WTC11 (cell line): Measurements from ENCODE around the gene HSD17B14. TPM values are rescaled to one million over a fixed set of nuclear protein-coding genes. Genes with fewer than 3 reads are reported as not detected.

Experiments
- ATAC-seq: fragments of 200-7000 bp; cut with Tn5 transposase; 2 replicates; pipeline ENCODE4 v1.10.0; 2021; ENCODE audit warnings: mild to moderate bottlenecking, moderate library complexity
- CTCF ChIA-PET: fragments of 300-600 bp; sonication (Branson Sonifier 250); formaldehyde crosslinking; loops from one replicate; lab custom pipeline; 2021; ENCODE audit warnings: antibody characterized with exemption; lab: Charles Lee
- POLR2A ChIA-PET: fragments of 350-600 bp; sonication (Branson Sonifier 250); formaldehyde crosslinking; loops from one replicate; lab custom pipeline; 2021; ENCODE audit warnings: antibody characterized with exemption; lab: Charles Lee
- DNase-seq: peaks from one replicate; pipeline ENCODE4 v3.0.0; 2021; ENCODE audit warnings: low spot score
- H3K27ac Mint-ChIP-seq: 2 replicates; pipeline ENCODE4 v1.8.0; 2021; ENCODE audit warnings: mixed read lengths
- H3K27me3 Mint-ChIP-seq: 2 replicates; pipeline ENCODE4 v1.8.0; 2021; ENCODE audit warnings: low read depth, mild to moderate bottlenecking, moderate library complexity, mixed read lengths
- H3K36me3 Mint-ChIP-seq: 2 replicates; pipeline ENCODE4 v1.8.0; 2021; ENCODE audit warnings: mixed read lengths
- H3K4me1 Mint-ChIP-seq: 2 replicates; pipeline ENCODE4 v1.8.0; 2022; ENCODE audit warnings: mixed read lengths
- H3K4me3 Mint-ChIP-seq: 2 replicates; pipeline ENCODE4 v1.8.0; 2021; ENCODE audit warnings: mild to moderate bottlenecking, moderate library complexity, mixed read lengths
- H3K9me3 Mint-ChIP-seq: 2 replicates; pipeline ENCODE4 v1.8.0; 2021; ENCODE audit warnings: mixed read lengths
- ATF1 ChIP-seq: sonication (generic); formaldehyde crosslinking; IDR thresholded peaks from 2 replicates; pipeline ENCODE4 v1.8.1; 2023; ENCODE audit warnings: mild to moderate bottlenecking, moderate library complexity, missing genetic modification reagents
- CBFB ChIP-seq: sonication (generic); formaldehyde crosslinking; IDR thresholded peaks from 2 replicates; pipeline ENCODE4 v1.8.1; 2022; ENCODE audit warnings: mild to moderate bottlenecking, low read depth, missing genetic modification reagents
- CREB1 ChIP-seq: sonication (generic); formaldehyde crosslinking; IDR thresholded peaks from 2 replicates; pipeline ENCODE4 v1.8.0; 2023; ENCODE audit warnings: mild to moderate bottlenecking, missing genetic modification reagents
- CREM ChIP-seq: sonication (generic); formaldehyde crosslinking; IDR thresholded peaks from 2 replicates; pipeline ENCODE4 v1.8.1; 2022; ENCODE audit warnings: mild to moderate bottlenecking, missing genetic modification reagents, moderate library complexity
- EMX1 ChIP-seq: fragments of 250-450 bp; sonication (Bioruptor Pico); IDR thresholded peaks from 2 replicates; pipeline ENCODE4 v1.8.0; 2021; ENCODE audit warnings: mild to moderate bottlenecking
- FOXK1 ChIP-seq: sonication (generic); formaldehyde crosslinking; IDR thresholded peaks from 2 replicates; pipeline ENCODE4 v1.8.0; 2022; ENCODE audit warnings: mild to moderate bottlenecking, moderate library complexity, missing genetic modification reagents
- GTF2I ChIP-seq: fragments of 250-450 bp; sonication (Bioruptor Pico); conservative IDR thresholded peaks from 2 replicates; pipeline ENCODE4 v1.4.0; 2021; ENCODE audit warnings: mild to moderate bottlenecking
- MXD4 ChIP-seq: fragments of 250-450 bp; sonication (Bioruptor Pico); IDR thresholded peaks from 2 replicates; pipeline ENCODE4 v1.8.0; 2021; ENCODE audit warnings: mild to moderate bottlenecking, moderate library complexity, borderline replicate concordance
- TCF7 ChIP-seq: sonication (generic); formaldehyde crosslinking; IDR thresholded peaks from 2 replicates; pipeline ENCODE4 v1.8.0; 2022; ENCODE audit warnings: mild to moderate bottlenecking, low read depth, missing genetic modification reagents, moderate library complexity
- ZNF138 ChIP-seq: sonication (generic); formaldehyde crosslinking; conservative IDR thresholded peaks from 2 replicates; pipeline ENCODE4 v1.8.1; 2022; ENCODE audit warnings: mild to moderate bottlenecking, moderate library complexity, missing genetic modification reagents
- total RNA-seq: library from RNA; stranded (reverse); gene quantifications from 3 replicates; pipeline ENCODE4 v1.2.3, GENCODE V29; 2021
- TF ChIP-seq, protein P1 (sequence below): fragments of 250-450 bp; sonication (Bioruptor Pico); IDR thresholded peaks from 2 replicates; pipeline ENCODE4 v1.9.0; 2021; ENCODE audit warnings: mild to moderate bottlenecking
- TF ChIP-seq, protein P2 (sequence below): fragments of 250-450 bp; sonication (Bioruptor Pico); conservative IDR thresholded peaks from 2 replicates; pipeline ENCODE4 v1.9.0; 2021; ENCODE audit warnings: mild to moderate bottlenecking
- TF ChIP-seq, protein P3 (sequence below): sonication (generic); formaldehyde crosslinking; IDR thresholded peaks from 2 replicates; pipeline ENCODE4 v1.8.1; 2023; ENCODE audit warnings: mild to moderate bottlenecking, moderate library complexity, missing genetic modification reagents
- TF ChIP-seq, protein P4 (sequence below): sonication (generic); formaldehyde crosslinking; conservative IDR thresholded peaks from 2 replicates; pipeline ENCODE4 v1.8.1; 2023; ENCODE audit warnings: mild to moderate bottlenecking, low read depth, missing genetic modification reagents, moderate library complexity
- TF ChIP-seq, protein P5 (sequence below): sonication (generic); formaldehyde crosslinking; IDR thresholded peaks from 2 replicates; pipeline ENCODE4 v1.8.1; 2022; ENCODE audit warnings: low read depth, mild to moderate bottlenecking, moderate library complexity, missing genetic modification reagents, borderline replicate concordance
- TF ChIP-seq, protein P6 (sequence below): sonication (generic); formaldehyde crosslinking; IDR thresholded peaks from 2 replicates; pipeline ENCODE4 v1.8.1; 2023; ENCODE audit warnings: mild to moderate bottlenecking, missing genetic modification reagents, borderline replicate concordance
- TF ChIP-seq, protein P7 (sequence below): sonication (generic); formaldehyde crosslinking; conservative IDR thresholded peaks from 2 replicates; pipeline ENCODE4 v1.8.1; 2022; ENCODE audit warnings: mild to moderate bottlenecking, missing genetic modification reagents

Gene HSD17B14
- total RNA-seq, 1 experiment from 2014 or later: 11.4 TPM

DNA sequence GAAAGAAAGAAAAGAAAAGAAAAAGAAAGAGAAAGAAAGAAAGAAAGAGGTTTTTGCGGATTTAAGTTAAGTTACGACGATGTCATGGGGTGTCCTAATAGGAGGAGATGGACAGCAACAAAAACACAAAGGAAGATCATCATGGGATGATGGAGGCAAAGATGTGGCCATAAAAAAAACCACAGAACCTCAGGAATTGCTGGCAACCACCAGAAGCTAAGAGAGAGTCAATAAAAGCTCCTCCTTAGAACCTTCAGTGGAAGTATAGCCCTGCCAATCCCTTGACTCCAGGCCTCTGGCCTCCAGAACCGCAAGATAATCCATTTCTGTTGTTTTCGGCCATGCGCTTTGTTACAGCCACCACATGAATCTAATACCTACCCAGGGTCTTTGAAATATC lies 20.6 kb upstream of the HSD17B14 start:
- CTCF ChIA-PET: interaction anchor here (0.5 to 0.7 kb wide), 2 partner anchors 439 to 628 kb away, joined by 3 to 4 read pairs; no protein-coding TSS in a partner anchor
- POLR2A ChIA-PET: no interaction called here
- ATAC-seq (no peak), DNase-seq (no peak)
- TF ChIP-seq, protein P1, sequence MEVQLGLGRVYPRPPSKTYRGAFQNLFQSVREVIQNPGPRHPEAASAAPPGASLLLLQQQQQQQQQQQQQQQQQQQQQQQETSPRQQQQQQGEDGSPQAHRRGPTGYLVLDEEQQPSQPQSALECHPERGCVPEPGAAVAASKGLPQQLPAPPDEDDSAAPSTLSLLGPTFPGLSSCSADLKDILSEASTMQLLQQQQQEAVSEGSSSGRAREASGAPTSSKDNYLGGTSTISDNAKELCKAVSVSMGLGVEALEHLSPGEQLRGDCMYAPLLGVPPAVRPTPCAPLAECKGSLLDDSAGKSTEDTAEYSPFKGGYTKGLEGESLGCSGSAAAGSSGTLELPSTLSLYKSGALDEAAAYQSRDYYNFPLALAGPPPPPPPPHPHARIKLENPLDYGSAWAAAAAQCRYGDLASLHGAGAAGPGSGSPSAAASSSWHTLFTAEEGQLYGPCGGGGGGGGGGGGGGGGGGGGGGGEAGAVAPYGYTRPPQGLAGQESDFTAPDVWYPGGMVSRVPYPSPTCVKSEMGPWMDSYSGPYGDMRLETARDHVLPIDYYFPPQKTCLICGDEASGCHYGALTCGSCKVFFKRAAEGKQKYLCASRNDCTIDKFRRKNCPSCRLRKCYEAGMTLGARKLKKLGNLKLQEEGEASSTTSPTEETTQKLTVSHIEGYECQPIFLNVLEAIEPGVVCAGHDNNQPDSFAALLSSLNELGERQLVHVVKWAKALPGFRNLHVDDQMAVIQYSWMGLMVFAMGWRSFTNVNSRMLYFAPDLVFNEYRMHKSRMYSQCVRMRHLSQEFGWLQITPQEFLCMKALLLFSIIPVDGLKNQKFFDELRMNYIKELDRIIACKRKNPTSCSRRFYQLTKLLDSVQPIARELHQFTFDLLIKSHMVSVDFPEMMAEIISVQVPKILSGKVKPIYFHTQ (CRISPR knock-in tag): no peak
- no peak for TF ChIP-seq EMX1 (CRISPR knock-in tag)
- no peak for TF ChIP-seq GTF2I (CRISPR knock-in tag)
- TF ChIP-seq ATF1: no peak
- TF ChIP-seq CREB1 (CRISPR knock-in tag): no peak
- TF ChIP-seq CREM (CRISPR knock-in tag): no peak
- no peak for TF ChIP-seq FOXK1 (CRISPR knock-in tag)
- TF ChIP-seq, protein P2, sequence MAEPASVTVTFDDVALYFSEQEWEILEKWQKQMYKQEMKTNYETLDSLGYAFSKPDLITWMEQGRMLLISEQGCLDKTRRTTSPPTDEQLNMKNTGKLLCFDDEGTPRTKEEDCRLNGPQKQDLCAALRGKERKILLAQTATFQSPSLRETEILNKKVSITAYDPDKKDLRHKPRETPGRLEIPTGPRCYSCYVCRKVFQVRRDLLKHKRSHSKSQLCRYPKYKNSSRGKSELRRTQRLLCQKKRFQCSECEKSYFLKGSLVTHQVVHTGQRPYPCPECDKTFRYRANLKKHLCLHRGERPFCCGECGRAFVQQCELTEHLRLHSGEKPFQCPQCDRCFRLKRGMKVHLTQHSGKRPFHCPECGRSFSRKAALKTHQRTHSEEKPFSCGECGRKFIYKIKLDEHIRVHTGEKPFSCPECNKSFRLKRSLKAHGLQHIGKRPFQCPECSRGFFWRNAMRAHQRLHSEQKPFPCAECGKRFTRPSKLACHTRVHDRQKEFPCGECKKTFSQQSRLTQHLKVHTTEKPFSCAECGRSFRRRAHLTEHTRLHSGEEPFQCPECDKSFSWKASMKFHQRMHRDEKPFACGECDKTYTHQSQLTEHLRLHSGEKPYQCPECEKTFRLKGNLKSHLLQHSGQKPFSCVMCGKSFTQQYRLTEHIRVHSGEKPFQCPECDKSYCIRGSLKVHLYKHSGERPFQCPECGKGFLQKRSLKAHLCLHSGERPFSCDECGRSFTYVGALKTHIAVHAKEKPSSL (CRISPR knock-in tag): no peak
- no peak for TF ChIP-seq TCF7 (CRISPR knock-in tag)
- no peak for TF ChIP-seq MXD4 (CRISPR knock-in tag)
- TF ChIP-seq, protein P3, sequence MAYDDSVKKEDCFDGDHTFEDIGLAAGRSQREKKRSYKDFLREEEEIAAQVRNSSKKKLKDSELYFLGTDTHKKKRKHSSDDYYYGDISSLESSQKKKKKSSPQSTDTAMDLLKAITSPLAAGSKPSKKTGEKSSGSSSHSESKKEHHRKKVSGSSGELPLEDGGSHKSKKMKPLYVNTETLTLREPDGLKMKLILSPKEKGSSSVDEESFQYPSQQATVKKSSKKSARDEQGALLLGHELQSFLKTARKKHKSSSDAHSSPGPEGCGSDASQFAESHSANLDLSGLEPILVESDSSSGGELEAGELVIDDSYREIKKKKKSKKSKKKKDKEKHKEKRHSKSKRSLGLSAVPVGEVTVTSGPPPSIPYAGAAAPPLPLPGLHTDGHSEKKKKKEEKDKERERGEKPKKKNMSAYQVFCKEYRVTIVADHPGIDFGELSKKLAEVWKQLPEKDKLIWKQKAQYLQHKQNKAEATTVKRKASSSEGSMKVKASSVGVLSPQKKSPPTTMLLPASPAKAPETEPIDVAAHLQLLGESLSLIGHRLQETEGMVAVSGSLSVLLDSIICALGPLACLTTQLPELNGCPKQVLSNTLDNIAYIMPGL (CRISPR knock-in tag): no peak
- TF ChIP-seq ZNF138 (CRISPR knock-in tag): no peak
- TF ChIP-seq, protein P4, sequence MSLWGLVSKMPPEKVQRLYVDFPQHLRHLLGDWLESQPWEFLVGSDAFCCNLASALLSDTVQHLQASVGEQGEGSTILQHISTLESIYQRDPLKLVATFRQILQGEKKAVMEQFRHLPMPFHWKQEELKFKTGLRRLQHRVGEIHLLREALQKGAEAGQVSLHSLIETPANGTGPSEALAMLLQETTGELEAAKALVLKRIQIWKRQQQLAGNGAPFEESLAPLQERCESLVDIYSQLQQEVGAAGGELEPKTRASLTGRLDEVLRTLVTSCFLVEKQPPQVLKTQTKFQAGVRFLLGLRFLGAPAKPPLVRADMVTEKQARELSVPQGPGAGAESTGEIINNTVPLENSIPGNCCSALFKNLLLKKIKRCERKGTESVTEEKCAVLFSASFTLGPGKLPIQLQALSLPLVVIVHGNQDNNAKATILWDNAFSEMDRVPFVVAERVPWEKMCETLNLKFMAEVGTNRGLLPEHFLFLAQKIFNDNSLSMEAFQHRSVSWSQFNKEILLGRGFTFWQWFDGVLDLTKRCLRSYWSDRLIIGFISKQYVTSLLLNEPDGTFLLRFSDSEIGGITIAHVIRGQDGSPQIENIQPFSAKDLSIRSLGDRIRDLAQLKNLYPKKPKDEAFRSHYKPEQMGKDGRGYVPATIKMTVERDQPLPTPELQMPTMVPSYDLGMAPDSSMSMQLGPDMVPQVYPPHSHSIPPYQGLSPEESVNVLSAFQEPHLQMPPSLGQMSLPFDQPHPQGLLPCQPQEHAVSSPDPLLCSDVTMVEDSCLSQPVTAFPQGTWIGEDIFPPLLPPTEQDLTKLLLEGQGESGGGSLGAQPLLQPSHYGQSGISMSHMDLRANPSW (CRISPR knock-in tag): no peak
- TF ChIP-seq CBFB (CRISPR knock-in tag): no peak
- TF ChIP-seq, protein P5, sequence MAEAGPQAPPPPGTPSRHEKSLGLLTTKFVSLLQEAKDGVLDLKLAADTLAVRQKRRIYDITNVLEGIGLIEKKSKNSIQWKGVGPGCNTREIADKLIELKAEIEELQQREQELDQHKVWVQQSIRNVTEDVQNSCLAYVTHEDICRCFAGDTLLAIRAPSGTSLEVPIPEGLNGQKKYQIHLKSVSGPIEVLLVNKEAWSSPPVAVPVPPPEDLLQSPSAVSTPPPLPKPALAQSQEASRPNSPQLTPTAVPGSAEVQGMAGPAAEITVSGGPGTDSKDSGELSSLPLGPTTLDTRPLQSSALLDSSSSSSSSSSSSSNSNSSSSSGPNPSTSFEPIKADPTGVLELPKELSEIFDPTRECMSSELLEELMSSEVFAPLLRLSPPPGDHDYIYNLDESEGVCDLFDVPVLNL (CRISPR knock-in tag): no peak
- TF ChIP-seq, protein P6, sequence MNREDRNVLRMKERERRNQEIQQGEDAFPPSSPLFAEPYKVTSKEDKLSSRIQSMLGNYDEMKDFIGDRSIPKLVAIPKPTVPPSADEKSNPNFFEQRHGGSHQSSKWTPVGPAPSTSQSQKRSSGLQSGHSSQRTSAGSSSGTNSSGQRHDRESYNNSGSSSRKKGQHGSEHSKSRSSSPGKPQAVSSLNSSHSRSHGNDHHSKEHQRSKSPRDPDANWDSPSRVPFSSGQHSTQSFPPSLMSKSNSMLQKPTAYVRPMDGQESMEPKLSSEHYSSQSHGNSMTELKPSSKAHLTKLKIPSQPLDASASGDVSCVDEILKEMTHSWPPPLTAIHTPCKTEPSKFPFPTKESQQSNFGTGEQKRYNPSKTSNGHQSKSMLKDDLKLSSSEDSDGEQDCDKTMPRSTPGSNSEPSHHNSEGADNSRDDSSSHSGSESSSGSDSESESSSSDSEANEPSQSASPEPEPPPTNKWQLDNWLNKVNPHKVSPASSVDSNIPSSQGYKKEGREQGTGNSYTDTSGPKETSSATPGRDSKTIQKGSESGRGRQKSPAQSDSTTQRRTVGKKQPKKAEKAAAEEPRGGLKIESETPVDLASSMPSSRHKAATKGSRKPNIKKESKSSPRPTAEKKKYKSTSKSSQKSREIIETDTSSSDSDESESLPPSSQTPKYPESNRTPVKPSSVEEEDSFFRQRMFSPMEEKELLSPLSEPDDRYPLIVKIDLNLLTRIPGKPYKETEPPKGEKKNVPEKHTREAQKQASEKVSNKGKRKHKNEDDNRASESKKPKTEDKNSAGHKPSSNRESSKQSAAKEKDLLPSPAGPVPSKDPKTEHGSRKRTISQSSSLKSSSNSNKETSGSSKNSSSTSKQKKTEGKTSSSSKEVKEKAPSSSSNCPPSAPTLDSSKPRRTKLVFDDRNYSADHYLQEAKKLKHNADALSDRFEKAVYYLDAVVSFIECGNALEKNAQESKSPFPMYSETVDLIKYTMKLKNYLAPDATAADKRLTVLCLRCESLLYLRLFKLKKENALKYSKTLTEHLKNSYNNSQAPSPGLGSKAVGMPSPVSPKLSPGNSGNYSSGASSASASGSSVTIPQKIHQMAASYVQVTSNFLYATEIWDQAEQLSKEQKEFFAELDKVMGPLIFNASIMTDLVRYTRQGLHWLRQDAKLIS: no peak
- TF ChIP-seq, protein P7, sequence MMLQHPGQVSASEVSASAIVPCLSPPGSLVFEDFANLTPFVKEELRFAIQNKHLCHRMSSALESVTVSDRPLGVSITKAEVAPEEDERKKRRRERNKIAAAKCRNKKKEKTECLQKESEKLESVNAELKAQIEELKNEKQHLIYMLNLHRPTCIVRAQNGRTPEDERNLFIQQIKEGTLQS (CRISPR knock-in tag): no peak
- no peaks in the 10 kb centered on the region for H3K9me3 Mint-ChIP-seq
- no peak overlapping the region for H3K27ac Mint-ChIP-seq
- H3K27me3 Mint-ChIP-seq: no peaks in the 10 kb centered on the region; the same call in 1 of the 2 replicates
- peaks cover 10% of the 10 kb centered on the region for H3K4me1 Mint-ChIP-seq
- H3K36me3 Mint-ChIP-seq: no peaks in the 10 kb centered on the region
- no peak overlapping the region for H3K4me3 Mint-ChIP-seq
